ENCODE measurements around the gene FBXL17. TPM values are rescaled to one million over a fixed set of nuclear protein-coding genes. Genes with fewer than 3 reads are reported as not detected.

Gene FBXL17
- polyA plus RNA-seq, 1 experiment: 5.3 TPM

DNA sequence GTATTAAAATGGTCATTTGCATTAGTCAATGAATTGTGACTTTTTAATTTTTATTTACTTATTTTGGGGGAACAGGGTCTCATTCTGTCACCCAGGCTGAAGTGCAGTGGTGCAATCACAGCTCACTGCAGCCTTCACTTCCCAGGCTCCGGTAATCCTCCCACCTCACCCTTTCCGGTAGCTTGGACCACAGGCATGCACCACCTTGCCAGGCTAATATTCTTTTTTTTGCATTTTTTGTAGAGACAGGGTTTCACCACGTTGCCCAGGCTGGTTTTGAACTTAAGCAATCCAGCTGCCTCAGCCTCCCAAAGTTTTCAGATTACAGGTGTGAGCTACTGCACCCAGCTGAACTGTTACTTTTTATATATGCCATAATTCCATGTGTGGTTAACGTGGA lies 143.4 kb downstream of the FBXL17 start:
- Histone ChIP-seq H3K27me3 (ENCODE audit: control insufficient read depth, insufficient read depth, low read length) (no peaks in the 10 kb centered on the region), H3K36me3 (ENCODE audit: control insufficient read depth, insufficient read depth, low read length) (no peaks in the 10 kb centered on the region), H3K4me3 (ENCODE audit: low read depth, low read length) (no peak overlapping the region)
- DNase-seq (ENCODE audit: low read depth): no peak
- no peak for TF ChIP-seq CTCF (IDR thresholded peaks at IDR 0.05; ENCODE audit: insufficient read depth, low read depth, low read length)
- POLR2A ChIA-PET: no interaction called here
- CTCF ChIA-PET: interaction anchor here (0.6 to 2.5 kb wide), 3 partner anchors 10 to 107 kb away, joined by 3 to 10 read pairs (median 3); no protein-coding TSS in a partner anchor

DNA sequence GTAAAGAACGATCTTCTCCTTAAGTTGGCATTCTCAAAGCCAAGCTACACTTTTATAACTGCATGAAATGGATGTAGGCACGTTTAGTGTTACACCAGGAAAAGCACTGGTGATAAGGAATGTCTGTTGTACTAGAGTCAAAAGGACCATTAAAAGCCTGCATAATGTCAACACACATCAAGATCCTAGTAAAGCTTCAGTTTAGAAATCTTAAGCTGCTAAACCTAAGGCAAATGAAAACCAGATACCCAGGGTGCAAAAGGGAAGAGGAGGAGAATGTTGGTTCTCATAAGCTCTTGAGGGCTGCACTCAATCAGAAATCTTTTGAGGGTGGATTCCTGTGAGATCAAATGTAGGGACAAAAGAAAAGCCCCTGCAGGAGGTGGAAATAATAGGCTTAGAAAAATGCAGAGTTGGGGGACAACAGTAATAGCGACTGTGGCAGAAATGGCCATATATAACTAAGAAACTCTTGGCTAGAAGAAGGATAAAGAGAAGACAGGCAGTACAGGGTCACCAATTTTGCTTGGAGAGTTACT lies 148.2 kb downstream of the FBXL17 start:
- H3K4me3 ChIP-seq (ENCODE audit: low read depth, low read length): no peak overlapping the region
- no peak for DNase-seq (ENCODE audit: low read depth)
- TF ChIP-seq CTCF (IDR thresholded peaks at IDR 0.05; ENCODE audit: insufficient read depth, low read depth, low read length): no peak
- no peaks in the 10 kb centered on the region for H3K27me3 ChIP-seq (ENCODE audit: control insufficient read depth, insufficient read depth, low read length)
- no peaks in the 10 kb centered on the region for H3K36me3 ChIP-seq (ENCODE audit: control insufficient read depth, insufficient read depth, low read length)
- ChIA-PET CTCF (interaction anchor here (2.2 kb wide), 1 partner anchor 27 kb away, joined by 8 read pairs; no protein-coding TSS in a partner anchor), POLR2A (no interaction called here)

- ChIA-PET POLR2A (no interaction called here), CTCF (interaction anchor here (2.2 kb wide), 1 partner anchor 28 kb away, joined by 8 read pairs; no protein-coding TSS in a partner anchor)
- Histone ChIP-seq H3K36me3 (ENCODE audit: control insufficient read depth, insufficient read depth, low read length) (no peaks in the 10 kb centered on the region), H3K27me3 (ENCODE audit: control insufficient read depth, insufficient read depth, low read length) (no peaks in the 10 kb centered on the region), H3K4me3 (ENCODE audit: low read depth, low read length) (no peak overlapping the region)
- no peak for DNase-seq (ENCODE audit: low read depth)
- TF ChIP-seq CTCF (IDR thresholded peaks at IDR 0.05; ENCODE audit: insufficient read depth, low read depth, low read length): no peak
These were observed 149.1 kb downstream of the FBXL17 start for GRCh38 chr5:108232805-108233204.

- TF ChIP-seq CTCF (IDR thresholded peaks at IDR 0.05; ENCODE audit: insufficient read depth, low read depth, low read length): no peak
- no peak overlapping the region for H3K4me3 ChIP-seq (ENCODE audit: low read depth, low read length)
- DNase-seq (ENCODE audit: low read depth): no peak
- H3K36me3 ChIP-seq (ENCODE audit: control insufficient read depth, insufficient read depth, low read length): no peaks in the 10 kb centered on the region
- no peaks in the 10 kb centered on the region for H3K27me3 ChIP-seq (ENCODE audit: control insufficient read depth, insufficient read depth, low read length)
- CTCF ChIA-PET: no interaction called here
- POLR2A ChIA-PET: no interaction called here
These were observed 159.9 kb downstream of the FBXL17 start for GRCh38 chr5:108222011-108222410.

GRCh38 chr5:108220834-108221233 lies 161.1 kb downstream of the FBXL17 start:
- no peak for DNase-seq (ENCODE audit: low read depth)
- Histone ChIP-seq H3K36me3 (ENCODE audit: control insufficient read depth, insufficient read depth, low read length) (no peaks in the 10 kb centered on the region), H3K4me3 (ENCODE audit: low read depth, low read length) (no peak overlapping the region), H3K27me3 (ENCODE audit: control insufficient read depth, insufficient read depth, low read length) (no peaks in the 10 kb centered on the region)
- no peak for TF ChIP-seq CTCF (IDR thresholded peaks at IDR 0.05; ENCODE audit: insufficient read depth, low read depth, low read length)
- CTCF ChIA-PET: no interaction called here
- POLR2A ChIA-PET: no interaction called here
